ENCODE measurements around the gene HSPB9. TPM values are rescaled to one million over a fixed set of nuclear protein-coding genes. Genes with fewer than 3 reads are reported as not detected.

The HSPB9 gene
- total RNA-seq, 1 experiment from 2014 or later, result 0.15 TPM

DNA sequence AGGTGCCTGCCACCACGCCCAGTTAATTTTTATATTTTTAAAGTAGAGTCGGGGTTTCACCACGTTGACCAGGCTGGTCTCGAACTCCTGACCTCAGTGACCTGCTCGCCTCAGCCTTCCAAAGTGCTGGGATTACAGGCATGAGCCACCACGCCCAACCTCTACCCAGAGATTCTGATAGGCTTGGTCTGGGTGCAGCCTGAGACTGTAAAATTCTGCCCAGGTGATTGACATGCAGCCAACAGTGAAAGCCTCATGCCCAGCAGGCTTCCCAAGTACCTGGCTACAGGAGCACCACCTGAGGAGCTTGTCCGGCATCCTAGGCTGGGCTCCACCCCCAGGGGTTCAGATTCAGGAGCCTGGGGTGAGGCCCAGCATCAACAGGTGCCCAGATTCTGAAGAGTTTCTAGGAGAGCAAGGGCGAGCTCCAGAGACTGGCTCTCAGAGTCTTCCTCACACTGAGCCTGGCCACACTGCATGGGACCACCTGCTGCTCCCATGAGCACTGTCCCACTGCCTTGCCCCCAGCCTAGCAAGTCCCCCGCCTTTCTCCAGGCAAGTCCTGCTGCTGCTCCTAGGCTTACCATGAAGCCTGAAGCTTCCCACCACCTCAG, 41.0 kb upstream of the HSPB9 start:
- Histone ChIP-seq H3K56ac (ENCODE audit: insufficient read length, low read depth, low read length) (no peak overlapping the region), H2AFZ (ENCODE audit: low read length) (no peak overlapping the region), H3K4me1 (ENCODE audit: insufficient read depth, low read length) (no peaks in the 10 kb centered on the region), H3K23ac (ENCODE audit: insufficient read length, low read depth, low read length) (no peak overlapping the region), H2BK20ac (ENCODE audit: low read depth, low read length, poor library complexity, severe bottlenecking) (no peak overlapping the region), H3K9ac (ENCODE audit: extremely low read depth, insufficient read length, low read length) (no peak overlapping the region), H2AK5ac (ENCODE audit: insufficient read length, low read length) (no peak overlapping the region), H3K4ac (ENCODE audit: low read depth, low read length) (no peak overlapping the region), H2BK12ac (ENCODE audit: insufficient read length, low read depth, low read length) (no peak overlapping the region), H4K5ac (ENCODE audit: insufficient read length, low read depth, low read length) (no peak overlapping the region), H3K79me2 (ENCODE audit: insufficient read depth, low read length) (no peaks in the 10 kb centered on the region), H2BK15ac (ENCODE audit: low read depth, low read length) (no peak overlapping the region), H3K9me3 (ENCODE audit: control insufficient read depth, low read depth, low read length) (no peaks in the 10 kb centered on the region), H4K91ac (ENCODE audit: insufficient read length, low read depth, low read length) (no peak overlapping the region), H3K23me2 (ENCODE audit: insufficient read length, low read depth, low read length, poor library complexity, severe bottlenecking) (no peaks in the 10 kb centered on the region), H3K14ac (ENCODE audit: insufficient read depth, low read length) (no peak overlapping the region), H3K4me2 (ENCODE audit: insufficient read depth, insufficient read length, low read length) (no peak overlapping the region), H3K27ac (ENCODE audit: insufficient read length, low read depth, low read length) (no peak overlapping the region), H3T11ph (ENCODE audit: low read length) (no peak overlapping the region), H3K18ac (ENCODE audit: insufficient read length, low read depth, low read length) (no peak overlapping the region), H3K27me3 (ENCODE audit: insufficient read depth, low read length) (no peaks in the 10 kb centered on the region), H4K20me1 (ENCODE audit: control insufficient read depth, insufficient read depth, insufficient read length) (no peaks in the 10 kb centered on the region), H2BK5ac (ENCODE audit: insufficient read length, low read length) (no peak overlapping the region), H2BK120ac (ENCODE audit: low read depth, low read length, poor library complexity, severe bottlenecking) (no peak overlapping the region), H3K79me1 (ENCODE audit: insufficient read depth, low read depth, low read length, poor library complexity, severe bottlenecking) (no peaks in the 10 kb centered on the region), H4K8ac (replicated peaks; ENCODE audit: insufficient read length, low read depth, low read length) (no peak overlapping the region)
- Mint-ChIP-seq H3K4me3 (no peak overlapping the region), H3K4me1 (peaks cover 10 to 19% of the 10 kb centered on the region in 2 experiments), H3K27me3 (ENCODE audit: low read depth) (no peaks in the 10 kb centered on the region), H3K27ac (no peak overlapping the region), H3K9me3 (no peaks in the 10 kb centered on the region), H3K36me3 (ENCODE audit: insufficient read depth in 1 of 3, low read depth in 3 of 3) (no peaks in the 10 kb centered on the region)
- WGBS (ENCODE audit: extremely low coverage, insufficient read length, low lambda C conversion rate), result no CpG with 5 or more reads among the region's 9 CpGs
- TF ChIP-seq, protein P1, sequence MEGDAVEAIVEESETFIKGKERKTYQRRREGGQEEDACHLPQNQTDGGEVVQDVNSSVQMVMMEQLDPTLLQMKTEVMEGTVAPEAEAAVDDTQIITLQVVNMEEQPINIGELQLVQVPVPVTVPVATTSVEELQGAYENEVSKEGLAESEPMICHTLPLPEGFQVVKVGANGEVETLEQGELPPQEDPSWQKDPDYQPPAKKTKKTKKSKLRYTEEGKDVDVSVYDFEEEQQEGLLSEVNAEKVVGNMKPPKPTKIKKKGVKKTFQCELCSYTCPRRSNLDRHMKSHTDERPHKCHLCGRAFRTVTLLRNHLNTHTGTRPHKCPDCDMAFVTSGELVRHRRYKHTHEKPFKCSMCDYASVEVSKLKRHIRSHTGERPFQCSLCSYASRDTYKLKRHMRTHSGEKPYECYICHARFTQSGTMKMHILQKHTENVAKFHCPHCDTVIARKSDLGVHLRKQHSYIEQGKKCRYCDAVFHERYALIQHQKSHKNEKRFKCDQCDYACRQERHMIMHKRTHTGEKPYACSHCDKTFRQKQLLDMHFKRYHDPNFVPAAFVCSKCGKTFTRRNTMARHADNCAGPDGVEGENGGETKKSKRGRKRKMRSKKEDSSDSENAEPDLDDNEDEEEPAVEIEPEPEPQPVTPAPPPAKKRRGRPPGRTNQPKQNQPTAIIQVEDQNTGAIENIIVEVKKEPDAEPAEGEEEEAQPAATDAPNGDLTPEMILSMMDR (conservative IDR thresholded peaks at IDR 0.05), result no peak
- no peak for DNase-seq
